GM12878 (cell line): ENCODE results near the gene ISLR2. TPM values are rescaled to one million over a fixed set of nuclear protein-coding genes. Genes with fewer than 3 reads are reported as not detected.
A peak's percentile ranks its signal among the peaks of the same experiment; 100 is the strongest.

Source experiments
- ATAC-seq: fragments of 200-7000 bp; cut with Tn5 transposase; 3 replicates; pipeline ENCODE4 v1.9.1; 2020; ENCODE audit warnings: mild to moderate bottlenecking, moderate library complexity
- BruUV-seq: library from RNA; stranded (reverse); fragments of 400-500 nt; replicated peaks from 2 replicates; lab custom pipeline; 2021; lab: Mats Ljungman, UMichigan
- CTCF ChIA-PET: fragments of 300-600 bp; sonication (Branson Sonifier 250); formaldehyde crosslinking; extraction: SDS; loops from one replicate; lab custom pipeline; 2021; ENCODE audit warnings: inconsistent platforms; lab: Yijun Ruan, JAX
- POLR2A ChIA-PET: fragments of 350-600 bp; formaldehyde crosslinking; extraction: SDS; loops from one replicate; lab custom pipeline; 2021; ENCODE audit warnings: inconsistent platforms; lab: Charles Lee
- RAD21 ChIA-PET: fragments of 300-600 bp; sonication (Branson Sonifier 250); formaldehyde crosslinking; loops from one replicate; lab custom pipeline; 2023; ENCODE audit warnings: antibody characterized with exemption; ENCODE audit not compliant: unreplicated experiment; lab: Charles Lee
- SMC1A ChIA-PET: fragments of 300-600 bp; sonication (Branson Sonifier 250); formaldehyde crosslinking; loops from one replicate; lab custom pipeline; 2023; ENCODE audit not compliant: unreplicated experiment, uncharacterized antibody; lab: Charles Lee
- DNase-seq: peaks from one replicate; pipeline ENCODE4 v3.0.0-alpha.2; 2011; ENCODE audit warnings: low read depth, low spot score
- FAIRE-seq: peaks from 3 replicates; lab custom pipeline; 2011; peaks lifted over from hg19 to GRCh38; lab: Jason Lieb, UNC
- H2AFZ ChIP-seq: 2 replicates; pipeline ENCODE4 v1.6.0; 2011; ENCODE audit warnings: low read depth, low read length, control low read depth; ENCODE audit not compliant: control insufficient read depth
- H3K27ac ChIP-seq: 2 replicates; pipeline ENCODE4 v1.5.1; 2011; ENCODE audit warnings: control low read depth; ENCODE audit not compliant: control insufficient read depth, insufficient read depth
- H3K27me3 ChIP-seq, 2 experiments: replicated peaks in 1 of 2; 2 replicates each; pipeline versions ENCODE4 v1.6.0 to v1.6.1; 2011; ENCODE audit warnings: low read length in 1 of 2; ENCODE audit not compliant: control insufficient read depth in 2 of 2, insufficient read depth in 2 of 2
- H3K36me3 ChIP-seq, 2 experiments: 2 replicates each; pipeline ENCODE4 v1.5.1; 2011; ENCODE audit warnings: low read length in 1 of 2; ENCODE audit not compliant: control insufficient read depth in 2 of 2, insufficient read depth in 2 of 2
- H3K4me1 ChIP-seq: 2 replicates; pipeline ENCODE4 v1.6.1; 2011; ENCODE audit warnings: mild to moderate bottlenecking, low read length, moderate library complexity, mixed read lengths; ENCODE audit not compliant: control insufficient read depth, insufficient read depth
- H3K4me2 ChIP-seq: 2 replicates; pipeline ENCODE4 v1.6.0; 2011; ENCODE audit warnings: control low read depth; ENCODE audit not compliant: control insufficient read depth, insufficient read depth
- H3K4me3 ChIP-seq: fragments of 200-600 bp; sonication (generic); 2 replicates; pipeline ENCODE4 v1.5.1; 2016
- H3K79me2 ChIP-seq: 2 replicates; pipeline ENCODE4 v1.6.0; 2011; ENCODE audit warnings: low read length; ENCODE audit not compliant: control insufficient read depth, insufficient read depth
- H3K9ac ChIP-seq: 2 replicates; pipeline ENCODE4 v1.8.0; 2011; ENCODE audit warnings: low read length, control low read depth, mixed read lengths; ENCODE audit not compliant: control insufficient read depth, insufficient read depth
- H3K9me3 ChIP-seq: replicated peaks from 3 replicates; pipeline ENCODE4 v1.5.1; 2011; ENCODE audit warnings: mild to moderate bottlenecking, low read length; ENCODE audit not compliant: control insufficient read depth, insufficient read depth
- H4K20me1 ChIP-seq: 2 replicates; pipeline ENCODE4 v1.6.0; 2011; ENCODE audit not compliant: control insufficient read depth, insufficient read depth
- ATF2 ChIP-seq: IDR thresholded peaks from 2 replicates; pipeline ENCODE4 v1.6.1; 2012; ENCODE audit warnings: low read length, inconsistent platforms
- BACH1 ChIP-seq: fragments of 450-650 bp; IDR thresholded peaks from 2 replicates; pipeline ENCODE4 v1.6.1; 2017; ENCODE audit warnings: mild to moderate bottlenecking, borderline replicate concordance
- BHLHE40 ChIP-seq, 2 experiments: fragments of 450-650 bp in 1 of 2; IDR thresholded peaks; 2 replicates each; pipeline ENCODE4 v1.6.1; 2011 to 2017; ENCODE audit warnings: low read depth in 2 of 2, borderline replicate concordance in 1 of 2, improper control_type of control experiment in 1 of 2, low read length in 1 of 2, mild to moderate bottlenecking in 1 of 2
- CHD1 ChIP-seq: IDR thresholded peaks from 2 replicates; pipeline ENCODE4 v1.6.1; 2012; ENCODE audit warnings: low read depth, low read length, improper control_type of control experiment
- CREM ChIP-seq: IDR thresholded peaks from 2 replicates; pipeline ENCODE4 v1.6.1; 2014; ENCODE audit warnings: antibody characterized with exemption, low read depth
- EGR1 ChIP-seq, 2 experiments: IDR thresholded peaks; 1 replicate in 1 of 2; 2 replicates in 1 of 2; pipeline ENCODE4 v1.6.1; 2011 to 2012; ENCODE audit warnings: low read depth in 2 of 2, low read length in 2 of 2, borderline replicate concordance in 1 of 2, mild to moderate bottlenecking in 1 of 2, moderate library complexity in 1 of 2
- IKZF1 ChIP-seq: fragments of 450-650 bp; conservative IDR thresholded peaks from 2 replicates; pipeline ENCODE4 v1.6.1; 2017; ENCODE audit warnings: antibody characterized with exemption, mild to moderate bottlenecking
- MXI1 ChIP-seq: fragments of 150-350 bp; IDR thresholded peaks from 2 replicates; pipeline ENCODE4 v1.6.1; 2011; ENCODE audit warnings: low read depth, mild to moderate bottlenecking, inconsistent platforms, low read length, improper control_type of control experiment
- NR2F1 ChIP-seq: fragments of 450-650 bp; conservative IDR thresholded peaks from 2 replicates; pipeline ENCODE4 v1.6.1; 2017; ENCODE audit warnings: mild to moderate bottlenecking
- PKNOX1 ChIP-seq: fragments of 450-650 bp; IDR thresholded peaks from 2 replicates; pipeline ENCODE4 v1.6.1; 2016; ENCODE audit warnings: mild to moderate bottlenecking
- SREBF1 ChIP-seq: IDR thresholded peaks from 2 replicates; pipeline ENCODE4 v1.6.1; 2012; ENCODE audit warnings: mild to moderate bottlenecking, low read length
- TCF7 ChIP-seq: IDR thresholded peaks from 2 replicates; pipeline ENCODE4 v1.6.1; 2014; ENCODE audit warnings: antibody characterized with exemption, borderline replicate concordance
- WRNIP1 ChIP-seq: IDR thresholded peaks from 2 replicates; pipeline ENCODE4 v1.6.1; 2011; ENCODE audit warnings: low read depth, low read length, improper control_type of control experiment, borderline replicate concordance
- WGBS: methylation state at CpG from one replicate; pipeline ENCODE4 v1.1.6; 2016; ENCODE audit warnings: low lambda C conversion rate; ENCODE audit not compliant: insufficient replicate concordance, insufficient coverage; ENCODE audit errors: missing lambda C conversion rate; 5-methylcytosine and 5-hydroxymethylcytosine counted together
- in situ Hi-C: fragments of 300-500 bp; cut with MboI; formaldehyde crosslinking; loops from 9 replicates; pipeline ENCODE4 v1.14.3; 2018; ENCODE audit warnings: mixed read lengths
- intact Hi-C: fragments of 100-400 bp; cut with micrococcal nuclease; formaldehyde crosslinking; loops from one replicate; pipeline ENCODE4 v1.14.2; 2022; ENCODE audit not compliant: unreplicated experiment
- polyA plus RNA-seq, 11 experiments: library from polyadenylated mRNA; depleted of rRNA in 4 of 11; unstranded in 6 of 11; stranded (reverse) in 5 of 11; fragments of >200 nt; fragmentation: Nextera tagmentation in 4 of 11; fragmentation: Illumina TruSeq in 1 of 11; extraction: Ambion mirVana in 4 of 11; extraction: Trizol in 1 of 11; gene quantifications; 1 replicate in 1 of 11; 2 replicates in 10 of 11; pipeline versions ENCODE4 v1.2.1 to v1.2.3, GENCODE V29; 2011 to 2016; ENCODE audit warnings: inconsistent platforms in 2 of 11, missing spikeins in 2 of 11, low read depth in 1 of 11
- small RNA-seq: library from RNA; depleted of rRNA; stranded (forward); fragments of <200 nt; gene quantifications from one replicate; pipeline ENCODE3, GENCODE V24; 2014
- total RNA-seq, 4 experiments: library from RNA; depleted of rRNA in 3 of 4; stranded (reverse); fragments of >200 nt in 3 of 4; fragmentation: Illumina TruSeq in 1 of 4; extraction: Trizol in 1 of 4; gene quantifications; 2 replicates each; pipeline versions ENCODE4 v1.2.1 to v1.2.3, GENCODE V29; 2013 to 2021

ISLR2 gene
- total and polyA plus RNA-seq, 10 of the 15 experiments (the other 5 are each of a cell fraction or from before 2014, with no cell fraction given), result 0.04 to 0.21 (median 0.07) TPM; not detected in 4

- Histone ChIP-seq H3K36me3 (no peaks in the 10 kb centered on the region), H3K4me1 (peaks cover 11% of the 10 kb centered on the region; the same call in 1 of the 2 replicates), H3K9ac (no peak overlapping the region), H3K4me3 (no peak overlapping the region), H3K27me3 (no peaks in the 10 kb centered on the region), H3K9me3 (no peaks in the 10 kb centered on the region), H4K20me1 (no peaks in the 10 kb centered on the region), H3K27ac (no peak overlapping the region), H3K79me2 (no peaks in the 10 kb centered on the region), H2AFZ (no peak overlapping the region), H3K4me2 (no peak overlapping the region)
- intact Hi-C loops, result no loop called here
- WGBS, result 36% methylated on average over 8 of the region's 8 CpGs
- ATAC-seq (peak; percentile 72), FAIRE-seq (peak; percentile 72), DNase-seq (no peak)
- no TSS peak for BruUV-seq
- SMC1A ChIA-PET, result no interaction called here
- in situ Hi-C loops, result no loop called here
- TF ChIP-seq WRNIP1 (no peak), NR2F1 (no peak), BHLHE40 (IDR thresholded peaks at IDR 0.05; ENCODE audit: borderline replicate concordance in 1 of 2, low read depth in 2 of 2, low read length in 1 of 2) (no peak), SREBF1 (no peak), IKZF1 (no peak), CHD1 (no peak), PKNOX1 (0 out of 2 replicates have a peak, but pooled peaks have one; percentile 25), CREM (no peak), TCF7 (no peak), ATF2 (no peak), EGR1 (IDR thresholded peaks at IDR 0.05; ENCODE audit: borderline replicate concordance in 1 of 2, low read depth in 2 of 2, low read length in 2 of 2) (peak in 1 of 2 experiments; percentile 16; a peak in 1 of 3 replicates), BACH1 (no peak), MXI1 (no peak)
- CTCF ChIA-PET, result no interaction called here
- POLR2A ChIA-PET, result no interaction called here
- RAD21 ChIA-PET, result no interaction called here
Measured at GRCh38 chr15:74185710-74186348, 55.4 kb downstream of the ISLR2 start.

Small RNAs within 50 kb of the gene (small RNA-seq; reads per million reads assigned to genes)
- not detected for gene RF00017

Other genes starting within 250 kb of the ISLR2 start
Only the 7 nearest of the 8 such genes appear.
- not detected in 2 replicates for gene LOXL1, start 204.1 kb upstream of the ISLR2 start, total RNA-seq (2014; rRNA removed)
- gene LOXL1, start 204.1 kb upstream of the ISLR2 start, total RNA-seq (2014; rRNA removed; fragmentation: Illumina TruSeq; extraction: Trizol), result not detected in 2 replicates
- 0.11 and 0.15 TPM in 2 replicates for gene LOXL1, start 204.1 kb upstream of the ISLR2 start, total RNA-seq (2021)
- not detected in 2 replicates for gene LOXL1, start 204.1 kb upstream of the ISLR2 start, polyA plus RNA-seq (2011; rRNA removed)
- gene LOXL1, start 204.1 kb upstream of the ISLR2 start, polyA plus RNA-seq (2014; fragmentation: Illumina TruSeq; extraction: Trizol), result not detected in 2 replicates
- not detected for gene LOXL1, start 204.1 kb upstream of the ISLR2 start, polyA plus RNA-seq (2014; fragmentation: Nextera tagmentation; extraction: Ambion mirVana)
- gene LOXL1, start 204.1 kb upstream of the ISLR2 start, polyA plus RNA-seq (2014; rRNA removed), result not detected in 2 replicates
- under 1 TPM in 1 of 2 experiments, not detected in 1; 0.07 TPM for gene LOXL1, start 204.1 kb upstream of the ISLR2 start, polyA plus RNA-seq (2016; fragmentation: Nextera tagmentation; extraction: Ambion mirVana)
- 12.0 and 12.2 TPM in 2 replicates for gene STOML1, start 138.3 kb upstream of the ISLR2 start, total RNA-seq (2014; rRNA removed)
- 4.6 TPM in 2 replicates for gene STOML1, start 138.3 kb upstream of the ISLR2 start, total RNA-seq (2014; rRNA removed; fragmentation: Illumina TruSeq; extraction: Trizol)
- 12.1 TPM in 2 replicates for gene STOML1, start 138.3 kb upstream of the ISLR2 start, total RNA-seq (2021)
- 2.0 and 4.2 TPM in 2 replicates for gene STOML1, start 138.3 kb upstream of the ISLR2 start, polyA plus RNA-seq (2011; rRNA removed)
- gene STOML1, start 138.3 kb upstream of the ISLR2 start, polyA plus RNA-seq (2014; fragmentation: Illumina TruSeq; extraction: Trizol), result 1.7 and 3.2 TPM in 2 replicates
- under 1 TPM; 0.14 to 0.46 TPM for gene STOML1, start 138.3 kb upstream of the ISLR2 start, polyA plus RNA-seq (2014; fragmentation: Nextera tagmentation; extraction: Ambion mirVana)
- gene STOML1, start 138.3 kb upstream of the ISLR2 start, polyA plus RNA-seq (2014; rRNA removed), result 12.5 and 13.6 TPM in 2 replicates
- 10 to 100 TPM; 13.2 to 13.6 TPM for gene STOML1, start 138.3 kb upstream of the ISLR2 start, polyA plus RNA-seq (2016; fragmentation: Nextera tagmentation; extraction: Ambion mirVana)
- gene PML, start 135.9 kb upstream of the ISLR2 start, total RNA-seq (2014; rRNA removed), result 28.4 and 28.9 TPM in 2 replicates
- gene PML, start 135.9 kb upstream of the ISLR2 start, total RNA-seq (2014; rRNA removed; fragmentation: Illumina TruSeq; extraction: Trizol), result 17.8 and 18.8 TPM in 2 replicates
- gene PML, start 135.9 kb upstream of the ISLR2 start, total RNA-seq (2021), result 91.5 and 95.5 TPM in 2 replicates
- gene PML, start 135.9 kb upstream of the ISLR2 start, polyA plus RNA-seq (2011; rRNA removed), result 7.6 and 13.6 TPM in 2 replicates
- 15.0 and 32.7 TPM in 2 replicates for gene PML, start 135.9 kb upstream of the ISLR2 start, polyA plus RNA-seq (2014; fragmentation: Illumina TruSeq; extraction: Trizol)
- gene PML, start 135.9 kb upstream of the ISLR2 start, polyA plus RNA-seq (2014; fragmentation: Nextera tagmentation; extraction: Ambion mirVana), result 10 to 100 TPM in 1 of 2 experiments, 1 to 10 TPM in 1; 8.5 to 14.2 TPM
- gene PML, start 135.9 kb upstream of the ISLR2 start, polyA plus RNA-seq (2014; rRNA removed), result 34.2 and 45.3 TPM in 2 replicates
- 10 to 100 TPM; 54.0 to 60.0 TPM for gene PML, start 135.9 kb upstream of the ISLR2 start, polyA plus RNA-seq (2016; fragmentation: Nextera tagmentation; extraction: Ambion mirVana)
- not detected in 2 replicates for gene GOLGA6A, start 48.0 kb upstream of the ISLR2 start, total RNA-seq (2014; rRNA removed)
- gene GOLGA6A, start 48.0 kb upstream of the ISLR2 start, total RNA-seq (2014; rRNA removed; fragmentation: Illumina TruSeq; extraction: Trizol), result not detected in 2 replicates
- not detected in 2 replicates for gene GOLGA6A, start 48.0 kb upstream of the ISLR2 start, total RNA-seq (2021)
- not detected in 2 replicates for gene GOLGA6A, start 48.0 kb upstream of the ISLR2 start, polyA plus RNA-seq (2011; rRNA removed)
- not detected in 2 replicates for gene GOLGA6A, start 48.0 kb upstream of the ISLR2 start, polyA plus RNA-seq (2014; fragmentation: Illumina TruSeq; extraction: Trizol)
- not detected for gene GOLGA6A, start 48.0 kb upstream of the ISLR2 start, polyA plus RNA-seq (2014; fragmentation: Nextera tagmentation; extraction: Ambion mirVana)
- not detected in 2 replicates for gene GOLGA6A, start 48.0 kb upstream of the ISLR2 start, polyA plus RNA-seq (2014; rRNA removed)
- gene GOLGA6A, start 48.0 kb upstream of the ISLR2 start, polyA plus RNA-seq (2016; fragmentation: Nextera tagmentation; extraction: Ambion mirVana), result not detected
- gene ISLR, start 43.1 kb downstream of the ISLR2 start, total RNA-seq (2014; rRNA removed), result 0.62 and 1.1 TPM in 2 replicates
- 0.28 and 0.45 TPM in 2 replicates for gene ISLR, start 43.1 kb downstream of the ISLR2 start, total RNA-seq (2014; rRNA removed; fragmentation: Illumina TruSeq; extraction: Trizol)
- gene ISLR, start 43.1 kb downstream of the ISLR2 start, total RNA-seq (2021), result 1.3 and 1.7 TPM in 2 replicates
- 0.03 TPM in 1 of 2 replicates, not detected in the other for gene ISLR, start 43.1 kb downstream of the ISLR2 start, polyA plus RNA-seq (2011; rRNA removed)
- gene ISLR, start 43.1 kb downstream of the ISLR2 start, polyA plus RNA-seq (2014; fragmentation: Illumina TruSeq; extraction: Trizol), result 0.16 and 0.46 TPM in 2 replicates
- gene ISLR, start 43.1 kb downstream of the ISLR2 start, polyA plus RNA-seq (2014; fragmentation: Nextera tagmentation; extraction: Ambion mirVana), result under 1 TPM; 0.05 to 0.13 TPM
- 0.92 and 1.1 TPM in 2 replicates for gene ISLR, start 43.1 kb downstream of the ISLR2 start, polyA plus RNA-seq (2014; rRNA removed)
- gene ISLR, start 43.1 kb downstream of the ISLR2 start, polyA plus RNA-seq (2016; fragmentation: Nextera tagmentation; extraction: Ambion mirVana), result 1 to 10 TPM in 1 of 2 experiments, under 1 TPM in 1; 0.91 to 1.8 TPM
- 6.9 and 7.1 TPM in 2 replicates for gene STRA6, start 72.2 kb downstream of the ISLR2 start, total RNA-seq (2014; rRNA removed)
- 4.1 and 4.4 TPM in 2 replicates for gene STRA6, start 72.2 kb downstream of the ISLR2 start, total RNA-seq (2014; rRNA removed; fragmentation: Illumina TruSeq; extraction: Trizol)
- 9.7 and 10.0 TPM in 2 replicates for gene STRA6, start 72.2 kb downstream of the ISLR2 start, total RNA-seq (2021)
- 0.39 and 1.3 TPM in 2 replicates for gene STRA6, start 72.2 kb downstream of the ISLR2 start, polyA plus RNA-seq (2011; rRNA removed)
- gene STRA6, start 72.2 kb downstream of the ISLR2 start, polyA plus RNA-seq (2014; fragmentation: Illumina TruSeq; extraction: Trizol), result 2.4 and 4.2 TPM in 2 replicates
- under 1 TPM; 0.31 to 0.62 TPM for gene STRA6, start 72.2 kb downstream of the ISLR2 start, polyA plus RNA-seq (2014; fragmentation: Nextera tagmentation; extraction: Ambion mirVana)
- gene STRA6, start 72.2 kb downstream of the ISLR2 start, polyA plus RNA-seq (2014; rRNA removed), result 8.8 and 10.8 TPM in 2 replicates
- gene STRA6, start 72.2 kb downstream of the ISLR2 start, polyA plus RNA-seq (2016; fragmentation: Nextera tagmentation; extraction: Ambion mirVana), result 10 to 100 TPM in 1 of 2 experiments, 1 to 10 TPM in 1; 8.8 to 10.4 TPM
- gene CCDC33, start 105.7 kb downstream of the ISLR2 start, total RNA-seq (2014; rRNA removed), result 2.6 and 2.9 TPM in 2 replicates
- gene CCDC33, start 105.7 kb downstream of the ISLR2 start, total RNA-seq (2014; rRNA removed; fragmentation: Illumina TruSeq; extraction: Trizol), result 4.4 and 4.8 TPM in 2 replicates
- gene CCDC33, start 105.7 kb downstream of the ISLR2 start, total RNA-seq (2021), result 4.1 and 4.9 TPM in 2 replicates
- gene CCDC33, start 105.7 kb downstream of the ISLR2 start, polyA plus RNA-seq (2011; rRNA removed), result 0.36 and 0.57 TPM in 2 replicates
- gene CCDC33, start 105.7 kb downstream of the ISLR2 start, polyA plus RNA-seq (2014; fragmentation: Illumina TruSeq; extraction: Trizol), result 3.1 and 3.2 TPM in 2 replicates
- gene CCDC33, start 105.7 kb downstream of the ISLR2 start, polyA plus RNA-seq (2014; fragmentation: Nextera tagmentation; extraction: Ambion mirVana), result 1 to 10 TPM; 3.0 to 5.4 TPM
- 4.1 and 6.0 TPM in 2 replicates for gene CCDC33, start 105.7 kb downstream of the ISLR2 start, polyA plus RNA-seq (2014; rRNA removed)
- gene CCDC33, start 105.7 kb downstream of the ISLR2 start, polyA plus RNA-seq (2016; fragmentation: Nextera tagmentation; extraction: Ambion mirVana), result 1 to 10 TPM; 4.7 to 5.8 TPM